ENCODE results near the gene ZNF487. TPM values are rescaled to one million over a fixed set of nuclear protein-coding genes. Genes with fewer than 3 reads are reported as not detected.
"Not testable (repeated sequence)": the region's sequence is repeated elsewhere in the genome, so short reads cannot be mapped to it uniquely, and the experiment has no call there.

Gene ZNF487
- 1 to 10 TPM; 3.3 to 3.4 TPM for total RNA-seq

DNA sequence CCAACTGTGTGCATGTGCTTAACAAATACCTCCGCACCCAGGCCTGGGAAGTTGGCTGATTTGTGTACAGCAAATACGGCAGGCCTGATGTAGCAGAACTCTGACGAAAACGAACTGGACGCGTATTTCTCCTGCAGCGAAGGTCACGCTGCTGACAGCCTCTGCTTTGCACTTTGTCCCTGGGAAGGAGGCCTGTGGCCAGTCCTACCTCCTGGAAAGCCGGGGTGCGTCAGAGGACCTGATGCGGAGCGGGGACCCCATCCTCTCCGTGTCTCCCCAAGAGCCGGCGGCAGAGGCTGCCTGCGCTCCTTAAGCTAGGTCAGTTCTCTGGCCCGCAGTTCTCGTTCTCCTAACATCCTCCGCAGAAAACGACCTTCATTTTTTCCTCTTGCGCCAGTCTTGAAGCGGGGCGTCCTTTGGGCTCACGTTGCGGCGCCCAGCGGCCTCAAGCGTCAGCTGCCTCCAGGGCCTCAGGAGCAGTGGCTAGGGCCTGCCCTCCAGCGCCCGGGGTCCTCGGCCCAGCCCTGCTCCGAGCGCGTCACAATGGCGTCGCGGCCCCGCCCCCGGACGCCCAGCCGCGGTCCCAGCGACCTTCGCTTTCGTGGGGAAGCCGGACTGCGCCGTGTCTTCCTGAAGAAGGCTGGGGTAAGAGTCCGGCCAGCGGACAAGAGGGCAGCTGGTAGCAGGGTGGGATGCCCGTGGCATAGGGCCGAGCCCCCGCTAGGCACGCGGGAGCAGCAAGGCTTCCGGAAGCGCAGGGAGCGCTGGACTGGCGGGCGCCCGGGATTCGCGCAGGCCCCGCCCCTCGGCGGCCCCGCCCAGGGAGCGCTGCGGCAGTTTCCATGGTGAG is at the start of gene ZNF487:
ZNF487 (plus strand) TSS at position 821 of the 850 bp plus-strand sequence. CDS start 38,703 bp downstream, outside the sequence.
- no peaks in the 10 kb centered on the region for H3K27me3 Mint-ChIP-seq
- H3K36me3 Mint-ChIP-seq = peaks cover 6% of the 10 kb centered on the region
- DNase-seq (peak; percentile 97), ATAC-seq (ENCODE audit: low read depth) (peak; percentile 97)
- H3K4me1 Mint-ChIP-seq = peaks cover 13% of the 10 kb centered on the region
- peak within 1 kb of the TSS; percentile 99 for H3K27ac Mint-ChIP-seq
- H3K9me3 Mint-ChIP-seq = no peaks in the 10 kb centered on the region
- POLR2A ChIA-PET = interaction anchor here (0.6 to 6.8 kb wide), 15 partner anchors 9 to 144 kb away, joined by 3 to 81 read pairs (median 6); partner anchors contain the start of gene HNRNPF
- peak within 1 kb of the TSS; percentile 97 for H3K4me3 Mint-ChIP-seq

- POLR2A ChIA-PET = interaction anchor here (0.6 kb wide), 1 partner anchor 31 kb away, joined by 3 read pairs; no protein-coding TSS in a partner anchor
Measured at GRCh38 chr10:43387678-43388032, 49.3 kb upstream of the ZNF487 start.

GRCh38 chr10:43389867-43390266 is 47.0 kb upstream of the ZNF487 start:
- POLR2A ChIA-PET = interaction anchor here (0.9 to 1.1 kb wide), 2 partner anchors 18 to 19 kb away, joined by 3 to 7 read pairs; partner anchors contain the start of gene HNRNPF
- no peaks in the 10 kb centered on the region for H3K27me3 Mint-ChIP-seq
- no peaks in the 10 kb centered on the region for H3K9me3 Mint-ChIP-seq
- ATAC-seq (ENCODE audit: low read depth) (no peak), DNase-seq (no peak)
- H3K27ac Mint-ChIP-seq = peak overlapping the region; percentile 81
- peaks cover 61% of the 10 kb centered on the region for H3K4me1 Mint-ChIP-seq
- peaks cover 70% of the 10 kb centered on the region for H3K36me3 Mint-ChIP-seq
- no peak overlapping the region for H3K4me3 Mint-ChIP-seq

More at GRCh38 chr10:43387678-43388032, 49.3 kb upstream of the ZNF487 start:
- Mint-ChIP-seq H3K27ac (no peak overlapping the region), H3K4me3 (no peak overlapping the region), H3K9me3 (no peaks in the 10 kb centered on the region), H3K27me3 (no peaks in the 10 kb centered on the region), H3K36me3 (peaks cover 59% of the 10 kb centered on the region), H3K4me1 (peaks cover 49% of the 10 kb centered on the region)
- ATAC-seq (ENCODE audit: low read depth) (no peak), DNase-seq (no peak)

GRCh38 chr10:43390333-43390732 is 46.6 kb upstream of the ZNF487 start:
- peak overlapping the region; percentile 31 for H3K4me3 Mint-ChIP-seq
- H3K9me3 Mint-ChIP-seq = no peaks in the 10 kb centered on the region
- H3K4me1 Mint-ChIP-seq = peaks cover 66% of the 10 kb centered on the region
- no peak for ATAC-seq (ENCODE audit: low read depth)
- no peak for DNase-seq
- H3K27ac Mint-ChIP-seq = peak overlapping the region; percentile 81
- no peaks in the 10 kb centered on the region for H3K27me3 Mint-ChIP-seq
- H3K36me3 Mint-ChIP-seq = peaks cover 74% of the 10 kb centered on the region
- POLR2A ChIA-PET = interaction anchor here (0.9 to 1.1 kb wide), 2 partner anchors 18 to 19 kb away, joined by 3 to 7 read pairs; partner anchors contain the start of gene HNRNPF

- H3K9me3 Mint-ChIP-seq = no peaks in the 10 kb centered on the region
- POLR2A ChIA-PET = interaction anchor here (0.9 to 1.1 kb wide), 2 partner anchors 17 to 19 kb away, joined by 3 to 7 read pairs; partner anchors contain the start of gene HNRNPF
- H3K27ac Mint-ChIP-seq = peak overlapping the region; percentile 81
- H3K27me3 Mint-ChIP-seq = no peaks in the 10 kb centered on the region
- H3K4me1 Mint-ChIP-seq = peaks cover 69% of the 10 kb centered on the region
- H3K36me3 Mint-ChIP-seq = peaks cover 76% of the 10 kb centered on the region
- DNase-seq = no peak
- peak; percentile 43 for ATAC-seq (ENCODE audit: low read depth)
- H3K4me3 Mint-ChIP-seq = no peak overlapping the region
Measured at GRCh38 chr10:43390759-43391158, 46.2 kb upstream of the ZNF487 start.

DNA sequence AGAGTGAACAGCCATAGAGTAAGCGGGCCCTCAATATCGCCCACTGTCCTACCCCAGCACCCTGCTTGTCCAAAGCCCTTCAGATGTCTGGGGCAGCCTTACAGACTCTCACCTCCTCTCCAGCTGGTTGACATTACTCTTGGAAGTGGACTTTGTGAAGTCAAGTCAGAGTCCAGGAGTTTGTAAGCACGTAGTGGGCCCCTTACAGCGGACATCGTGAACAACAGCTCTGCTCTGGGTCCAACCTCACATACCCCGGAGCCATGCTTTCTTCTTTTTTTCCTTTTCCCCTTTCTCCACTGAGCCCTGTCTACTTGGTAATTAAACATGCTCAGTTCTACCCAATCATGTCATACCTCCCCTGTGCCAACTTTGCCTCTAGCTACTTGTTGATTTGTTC is 45.4 kb upstream of the ZNF487 start:
- H3K36me3 Mint-ChIP-seq = peaks cover 74% of the 10 kb centered on the region
- ATAC-seq (ENCODE audit: low read depth) = no peak
- DNase-seq = no peak
- no peak overlapping the region for H3K4me3 Mint-ChIP-seq
- peak overlapping the region; percentile 60 for H3K27ac Mint-ChIP-seq
- H3K4me1 Mint-ChIP-seq = peaks cover 68% of the 10 kb centered on the region
- POLR2A ChIA-PET = no interaction called here
- no peaks in the 10 kb centered on the region for H3K27me3 Mint-ChIP-seq
- H3K9me3 Mint-ChIP-seq = no peaks in the 10 kb centered on the region

DNA sequence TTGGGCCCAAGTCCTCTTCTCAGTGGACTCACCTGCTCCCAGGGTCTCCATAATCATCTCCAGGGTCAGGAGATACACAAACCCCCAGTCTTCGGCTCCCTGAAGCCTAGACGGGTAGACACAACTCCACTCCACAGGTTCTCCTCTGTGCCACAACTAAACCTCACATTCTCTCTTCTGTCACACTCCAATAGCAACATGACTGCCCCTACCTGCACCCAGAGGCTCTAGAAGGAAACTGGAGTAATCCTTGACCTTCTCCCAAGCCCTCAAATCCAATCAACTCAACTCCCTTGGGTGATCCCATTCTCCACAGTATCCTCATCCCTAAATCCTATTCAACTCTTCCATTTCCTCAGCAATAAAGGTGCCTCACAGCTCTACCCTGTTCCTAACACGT is 44.2 kb upstream of the ZNF487 start:
- Mint-ChIP-seq H3K36me3 (peaks cover 64% of the 10 kb centered on the region), H3K4me1 (peaks cover 62% of the 10 kb centered on the region), H3K4me3 (peak overlapping the region; percentile 12), H3K27me3 (no peaks in the 10 kb centered on the region), H3K27ac (peak overlapping the region; percentile 26), H3K9me3 (no peaks in the 10 kb centered on the region)
- no peak for DNase-seq
- POLR2A ChIA-PET = no interaction called here
- ATAC-seq (ENCODE audit: low read depth) = no peak

DNA sequence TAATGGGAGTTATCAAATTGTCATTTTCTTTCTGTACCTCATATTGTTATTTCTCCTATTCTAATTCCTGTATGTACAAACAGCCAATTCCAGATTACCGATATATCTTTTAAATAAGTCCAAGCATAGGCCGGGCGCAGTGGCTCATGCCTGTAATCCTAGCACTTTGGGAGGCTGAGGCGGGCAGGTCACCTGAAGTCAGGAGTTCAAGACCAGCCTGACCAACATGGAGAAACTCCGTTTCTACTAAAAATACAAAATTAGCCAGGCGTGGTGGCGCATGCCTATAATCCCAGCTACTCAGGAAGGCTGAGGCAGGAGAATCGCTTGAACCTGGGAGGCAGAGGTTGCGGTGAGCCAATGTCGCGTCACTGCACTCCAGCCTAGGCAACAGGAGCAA is 43.7 kb upstream of the ZNF487 start:
- H3K36me3 Mint-ChIP-seq = peaks cover 66% of the 10 kb centered on the region
- not testable (repeated sequence) for H3K9me3 Mint-ChIP-seq; H3K27me3 Mint-ChIP-seq; H3K4me3 Mint-ChIP-seq; ATAC-seq (ENCODE audit: low read depth); DNase-seq
- peaks cover 63% of the 10 kb centered on the region for H3K4me1 Mint-ChIP-seq
- H3K27ac Mint-ChIP-seq = peak overlapping the region; percentile 26
- POLR2A ChIA-PET = interaction anchor here (0.5 to 7.1 kb wide), 4 partner anchors 8 to 98 kb away, joined by 3 to 108 read pairs (median 5); no protein-coding TSS in a partner anchor

GRCh38 chr10:43393606-43394360 is 43.1 kb upstream of the ZNF487 start:
- Mint-ChIP-seq H3K27me3 (no peaks in the 10 kb centered on the region), H3K4me3 (peak overlapping the region; percentile 91), H3K36me3 (peaks cover 63% of the 10 kb centered on the region), H3K4me1 (peaks cover 63% of the 10 kb centered on the region), H3K9me3 (no peaks in the 10 kb centered on the region), H3K27ac (peak overlapping the region; percentile 55)
- POLR2A ChIA-PET = interaction anchor here (0.5 to 7.1 kb wide), 7 partner anchors 8 to 99 kb away, joined by 3 to 108 read pairs (median 5); no protein-coding TSS in a partner anchor
- ATAC-seq (ENCODE audit: low read depth) = no peak
- no peak for DNase-seq

- H3K9me3 Mint-ChIP-seq = no peaks in the 10 kb centered on the region
- no peaks in the 10 kb centered on the region for H3K27me3 Mint-ChIP-seq
- peaks cover 68% of the 10 kb centered on the region for H3K4me1 Mint-ChIP-seq
- peak overlapping the region; percentile 91 for H3K27ac Mint-ChIP-seq
- DNase-seq = no peak
- no peak for ATAC-seq (ENCODE audit: low read depth)
- POLR2A ChIA-PET = interaction anchor here (1.2 to 7.1 kb wide), 3 partner anchors 11 to 26 kb away, joined by 5 to 108 read pairs (median 45); partner anchors contain the start of gene HNRNPF
- H3K36me3 Mint-ChIP-seq = peaks cover 62% of the 10 kb centered on the region
- H3K4me3 Mint-ChIP-seq = peak overlapping the region; percentile 91
Measured at GRCh38 chr10:43394868-43395267, 42.0 kb upstream of the ZNF487 start.

- ATAC-seq (ENCODE audit: low read depth) (no peak), DNase-seq (no peak)
- peaks cover 57% of the 10 kb centered on the region for H3K36me3 Mint-ChIP-seq
- H3K4me1 Mint-ChIP-seq = peaks cover 66% of the 10 kb centered on the region
- H3K9me3 Mint-ChIP-seq = no peaks in the 10 kb centered on the region
- no peaks in the 10 kb centered on the region for H3K27me3 Mint-ChIP-seq
- H3K4me3 Mint-ChIP-seq = peak overlapping the region; percentile 91
- POLR2A ChIA-PET = interaction anchor here (1.0 to 7.1 kb wide), 6 partner anchors 10 to 41 kb away, joined by 4 to 108 read pairs (median 8); partner anchors contain the start of genes HNRNPF and ZNF487
- H3K27ac Mint-ChIP-seq = peak overlapping the region; percentile 91
Measured at GRCh38 chr10:43395571-43396060, 41.3 kb upstream of the ZNF487 start.

- POLR2A ChIA-PET = interaction anchor here (0.5 to 7.1 kb wide), 12 partner anchors 9 to 53 kb away, joined by 3 to 108 read pairs (median 4); partner anchors contain the start of genes HNRNPF and ZNF487
- H3K27me3 Mint-ChIP-seq = no peaks in the 10 kb centered on the region
- no peaks in the 10 kb centered on the region for H3K9me3 Mint-ChIP-seq
- peaks cover 54% of the 10 kb centered on the region for H3K36me3 Mint-ChIP-seq
- H3K27ac Mint-ChIP-seq = peak overlapping the region; percentile 91
- DNase-seq = peak; percentile 84
- H3K4me3 Mint-ChIP-seq = peak overlapping the region; percentile 91
- H3K4me1 Mint-ChIP-seq = peaks cover 68% of the 10 kb centered on the region
- ATAC-seq (ENCODE audit: low read depth) = peak; percentile 67
Measured at GRCh38 chr10:43396061-43396927, 40.6 kb upstream of the ZNF487 start.

Measured in activated naive CD8-positive, alpha-beta T cell treated with anti-CD3 and anti-CD28 coated beads, Interleukin-2, amount 10 ng/mL, durations not matched to agents 7 days and 5 days (primary cell).